Fibroblast of skin of abdomen (primary cell): ENCODE measurements around the gene NQO1. TPM values are rescaled to one million over a fixed set of nuclear protein-coding genes. Genes with fewer than 3 reads are reported as not detected.
"Not testable (repeated sequence)": the region's sequence is repeated elsewhere in the genome, so short reads cannot be mapped to it uniquely, and the experiment has no call there.

Source experiments
- DNase-seq: peaks from one replicate; pipeline ENCODE4 v3.0.0-alpha.2; 2013
- polyA plus RNA-seq, 2 experiments: library from polyadenylated mRNA; unstranded; fragments of 120-200 nt; gene quantifications; one replicate each; pipeline ENCODE4 v1.2.1, GENCODE V29; 2013; ENCODE audit not compliant: insufficient read length in 2 of 2

NQO1 gene
- polyA plus RNA-seq (2013, experiment 1 of 2; ENCODE audit: insufficient read length): 234 TPM
- polyA plus RNA-seq (2013, experiment 2 of 2; ENCODE audit: insufficient read length): 226 TPM

DNA sequence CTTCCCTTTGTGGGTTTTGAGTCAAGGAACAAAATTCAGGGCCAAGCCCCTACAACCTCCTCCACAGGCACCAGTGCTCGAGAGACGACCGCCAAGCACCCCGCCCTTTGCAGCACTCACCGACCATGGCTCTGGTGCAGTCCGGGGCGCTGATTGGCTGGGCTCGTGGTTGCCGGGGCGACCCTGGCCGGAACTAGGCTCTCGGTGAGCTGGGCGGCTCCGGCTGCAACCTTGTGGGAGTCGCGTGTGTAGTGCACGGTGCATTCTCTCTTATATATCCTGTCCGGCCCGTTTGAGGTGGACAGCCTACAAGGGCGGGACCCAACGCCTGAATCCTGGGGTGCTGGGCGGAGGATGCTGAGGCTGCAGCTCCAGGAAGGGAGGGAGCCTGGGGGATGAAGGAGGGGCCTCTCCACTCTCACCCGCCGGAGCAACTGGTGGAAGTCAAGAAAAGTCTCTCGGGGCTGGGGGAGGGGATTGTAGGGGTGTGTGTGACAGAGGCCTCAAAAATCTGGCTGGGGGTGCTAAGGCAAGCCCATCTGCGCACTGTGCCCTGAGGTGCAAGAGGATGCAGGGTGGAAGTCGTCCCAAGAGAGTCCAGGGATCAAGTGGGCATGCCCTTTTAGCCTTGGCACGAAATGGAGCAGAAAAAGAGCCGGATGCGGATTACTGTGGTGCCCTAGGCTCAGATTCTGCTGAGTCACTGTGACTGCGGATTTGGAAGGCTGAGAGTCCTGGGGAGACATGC, at the start of gene NQO1:
Gene NQO1 (minus strand): TSS at position 248 of the 748 bp plus-strand sequence. CDS start 121 bp downstream, at position 127.
- peak; percentile 97 for DNase-seq

GRCh38 chr16:69775563-69775962, 49.2 kb upstream of the NQO1 start:
- no peak for DNase-seq

DNA sequence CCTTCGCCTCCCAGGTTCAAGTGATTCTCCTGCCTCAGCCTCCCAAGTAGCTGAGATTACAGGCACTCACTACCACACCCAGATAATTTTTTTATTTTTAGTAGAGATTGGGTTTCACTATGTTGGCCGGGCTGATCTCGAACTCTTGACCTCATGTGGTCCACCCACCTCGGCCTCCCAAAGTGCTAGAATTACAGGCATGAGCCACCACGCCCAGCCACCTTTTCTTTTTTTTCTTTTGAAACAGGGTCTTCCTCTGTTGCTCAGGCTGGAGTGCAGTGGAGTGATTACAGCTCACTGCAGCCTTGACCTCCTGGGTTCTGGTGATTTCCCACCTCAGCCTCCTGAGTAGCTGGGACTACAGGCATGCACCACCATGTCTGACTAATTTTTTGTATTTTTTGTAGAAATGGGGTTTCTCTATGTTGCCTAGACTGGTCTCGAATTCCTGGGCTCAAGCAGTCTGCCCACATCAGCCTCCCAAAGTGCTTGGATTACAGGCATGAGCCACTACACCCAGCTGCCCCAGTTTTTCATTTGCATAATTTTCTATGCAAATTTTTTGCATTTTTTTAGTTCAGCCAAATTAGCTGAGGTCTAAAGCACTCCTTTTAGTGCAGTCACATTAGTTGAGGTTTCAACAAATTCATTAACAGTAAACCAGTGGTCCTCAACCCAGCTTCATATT, 47.0 kb upstream of the NQO1 start:
- no peak for DNase-seq

DNA sequence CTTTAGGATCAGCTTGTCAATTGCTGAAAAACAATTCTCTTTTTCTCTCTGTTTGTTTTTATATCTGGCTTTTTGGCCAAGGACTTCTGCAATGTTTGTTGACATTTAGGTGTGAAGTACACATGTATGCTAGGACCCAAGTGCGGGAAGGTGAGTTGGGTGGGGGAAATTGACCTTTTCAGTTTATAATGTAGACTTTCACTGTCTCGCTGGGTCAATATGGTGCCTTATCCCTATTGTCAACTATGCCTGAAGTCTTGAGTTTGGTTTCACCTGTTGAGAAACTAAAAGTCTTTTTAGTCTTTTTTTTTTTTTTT, 45.2 kb upstream of the NQO1 start:
- no peak for DNase-seq

GRCh38 chr16:69769404-69769803, 43.0 kb upstream of the NQO1 start:
- no peak for DNase-seq

DNA sequence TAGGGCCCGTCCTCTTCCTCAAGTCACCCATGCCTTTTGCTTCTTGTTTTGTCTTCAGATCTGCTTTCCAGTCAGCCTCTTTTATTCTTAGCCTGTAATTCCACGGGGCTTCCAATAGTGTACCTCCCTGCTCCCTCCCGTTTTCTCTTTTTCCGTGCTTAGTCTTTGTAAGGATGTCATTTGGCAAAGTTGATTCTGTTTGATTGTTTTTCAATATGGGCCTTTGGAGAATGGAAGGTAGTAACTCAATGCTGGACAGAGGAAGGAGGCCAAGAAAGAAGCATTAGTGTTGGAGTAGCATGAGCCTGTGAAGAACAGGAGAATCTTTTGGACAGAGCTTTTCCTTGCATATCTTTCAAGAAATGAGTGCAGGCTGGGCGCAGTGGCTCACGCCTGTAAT, 42.3 kb upstream of the NQO1 start:
- DNase-seq: no peak

- no peak for DNase-seq
Measured at GRCh38 chr16:69767459-69768229, 41.3 kb upstream of the NQO1 start.

DNA sequence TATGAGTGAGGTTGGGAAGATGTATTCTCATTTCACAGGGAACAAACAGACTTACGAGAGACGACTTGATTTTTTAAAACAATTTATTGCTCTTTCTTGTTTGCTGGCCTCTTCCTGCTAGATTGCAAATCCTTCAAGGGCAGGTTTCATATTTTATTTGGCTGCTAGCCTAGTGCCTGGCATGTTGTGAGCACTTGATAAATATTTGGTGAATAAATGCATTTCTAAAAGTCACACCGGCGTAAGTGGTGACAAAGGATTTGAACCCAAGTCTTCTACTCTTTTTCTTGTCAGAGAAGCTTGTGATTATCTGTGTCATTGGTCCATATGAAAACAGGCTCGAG, 37.2 kb upstream of the NQO1 start:
- no peak for DNase-seq

GRCh38 chr16:69762814-69763598, 36.6 kb upstream of the NQO1 start:
- no peak for DNase-seq

GRCh38 chr16:69761983-69762813, 35.8 kb upstream of the NQO1 start, which contains the start of gene WWP2:
TSS of gene WWP2 (plus strand) at chr16:69762332. CDS start at chr16:69787011, 24,679 bp downstream.
- DNase-seq: peak; percentile 69

GRCh38 chr16:69757375-69757774, 31.0 kb upstream of the NQO1 start:
- DNase-seq: not testable (repeated sequence)

- DNase-seq: no peak
Measured at GRCh38 chr16:69756705-69757104, 30.3 kb upstream of the NQO1 start.

DNA sequence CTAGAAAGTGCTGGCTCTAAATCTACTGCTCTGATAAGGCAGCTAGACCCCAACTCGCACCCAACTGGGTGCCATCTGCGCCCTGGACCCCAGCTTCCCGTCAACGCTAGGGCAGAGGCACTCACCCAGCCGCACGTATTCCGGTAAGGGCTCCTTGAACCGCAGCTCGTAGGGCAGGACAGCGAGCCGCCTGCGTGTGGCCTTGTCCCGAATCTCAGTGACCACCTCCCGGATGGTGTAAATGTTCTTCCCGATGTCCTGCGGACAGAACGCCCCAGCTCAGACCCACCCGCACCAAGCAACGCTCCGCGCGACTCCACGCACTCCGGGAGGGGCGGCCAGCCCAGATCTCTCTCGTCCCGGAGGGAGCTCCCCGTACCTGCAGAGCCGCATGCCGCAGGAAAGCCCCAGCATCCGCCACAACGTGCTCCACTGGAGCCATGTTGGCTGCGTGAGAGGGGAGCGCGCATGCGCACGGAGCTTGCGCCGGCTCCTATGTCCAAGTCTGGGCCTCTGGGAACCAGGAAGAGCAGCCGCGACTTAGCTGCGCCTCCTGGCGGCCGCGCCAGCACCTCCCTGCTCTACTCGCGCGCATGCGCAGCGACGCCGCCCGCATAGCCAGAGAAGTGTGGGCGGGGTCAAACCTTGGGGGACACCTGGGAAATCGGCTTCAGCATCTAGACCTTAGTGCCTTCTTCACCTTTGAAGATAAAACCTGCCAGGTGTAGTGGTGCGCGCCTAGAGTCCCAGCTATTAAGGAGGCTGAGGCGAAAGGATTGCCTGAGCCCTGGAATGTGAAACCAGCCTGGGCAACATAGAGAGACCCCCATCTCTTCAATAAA, 28.3 kb upstream of the NQO1 start, which contains the start of gene NOB1:
Gene NOB1 (minus strand): TSS at position 458 of the 842 bp plus-strand sequence. CDS start 16 bp downstream, at position 442.
- DNase-seq: peak; percentile 95

- no peak for DNase-seq
Measured at GRCh38 chr16:69754143-69754468, 27.7 kb upstream of the NQO1 start.

DNA sequence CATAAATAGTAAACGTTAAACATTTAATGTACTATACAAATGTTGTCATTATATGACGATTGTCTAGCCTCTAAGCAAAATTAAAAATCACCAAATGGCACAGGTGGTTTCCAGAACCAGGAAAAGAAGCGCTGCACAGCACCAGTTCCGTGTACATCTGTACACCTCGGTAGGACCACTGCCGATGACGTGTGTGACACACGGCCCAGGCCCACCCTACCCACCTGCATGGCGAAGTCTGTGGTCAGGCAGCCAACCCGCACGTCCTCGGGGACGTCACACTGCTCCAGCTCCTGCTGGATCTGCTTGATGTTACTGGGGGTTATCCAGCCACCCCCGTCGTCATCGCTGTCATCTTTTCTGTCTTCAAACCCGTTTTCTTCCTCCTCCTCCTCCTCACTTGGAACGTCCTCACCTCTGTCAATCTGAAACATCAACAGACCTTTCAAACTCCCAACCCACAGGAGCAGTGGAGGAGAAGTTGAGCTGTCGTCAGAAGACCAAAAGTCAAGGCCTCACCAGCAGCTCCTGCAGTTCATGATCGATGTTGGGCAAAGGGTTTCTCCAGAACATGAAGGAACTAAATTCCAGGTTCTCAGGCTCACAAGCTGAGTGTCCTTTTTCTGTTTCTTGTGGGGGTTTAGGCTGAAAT, 22.5 kb upstream of the NQO1 start:
- no peak for DNase-seq

- DNase-seq: no peak
Measured at GRCh38 chr16:69747115-69747514, 20.8 kb upstream of the NQO1 start.

DNA sequence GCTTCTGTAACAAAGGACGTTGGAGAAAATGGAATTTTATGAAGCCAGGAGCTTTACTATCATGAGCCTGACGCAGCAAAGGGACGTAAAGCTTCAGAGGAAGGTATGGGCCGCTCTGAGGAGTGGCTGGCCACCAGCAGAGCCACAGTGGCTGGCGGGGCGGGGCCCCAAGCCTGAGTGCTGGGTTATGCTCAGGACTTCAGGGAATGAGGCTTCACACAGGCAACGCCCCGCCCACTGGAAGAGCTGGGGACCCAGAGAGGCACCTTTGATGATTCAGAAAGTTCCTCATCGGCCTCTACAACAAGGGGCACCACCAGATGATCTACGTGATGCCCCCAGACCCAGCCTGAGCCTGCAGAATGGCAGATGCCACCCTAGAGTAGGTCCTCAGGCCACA, 19.6 kb upstream of the NQO1 start:
- DNase-seq: no peak

DNA sequence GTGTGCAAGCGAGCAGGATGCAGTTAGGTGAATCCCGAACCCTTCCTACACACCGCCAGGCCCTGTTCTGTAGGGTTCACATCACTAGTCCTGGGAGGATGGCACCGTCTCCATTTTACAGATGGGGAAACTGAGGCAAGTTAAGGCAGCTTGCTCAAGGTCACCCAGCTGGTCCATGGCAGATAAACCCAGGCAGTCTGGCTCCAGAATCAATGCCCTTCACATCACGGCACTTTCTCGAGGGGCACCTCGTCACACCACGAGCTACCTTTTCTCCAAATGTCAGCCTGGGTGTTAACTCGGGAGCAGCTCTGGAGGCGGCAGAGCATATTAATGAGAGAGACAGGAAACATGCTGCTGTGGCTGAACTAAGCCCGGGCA, 18.9 kb upstream of the NQO1 start:
- no peak for DNase-seq

- no peak for DNase-seq
Measured at GRCh38 chr16:69744363-69745231, 18.2 kb upstream of the NQO1 start.
